ENCODE measurements around the gene RASGRP4.
"Not testable (repeated sequence)": the region's sequence is repeated elsewhere in the genome, so short reads cannot be mapped to it uniquely, and the experiment has no call there.

Gene RASGRP4

GRCh38 chr19:38412491-38412890 lies 13.5 kb downstream of the RASGRP4 start:
- no peak for DNase-seq

- DNase-seq: not testable (repeated sequence)
Measured at GRCh38 chr19:38411898-38412297, 14.1 kb downstream of the RASGRP4 start.

GRCh38 chr19:38411041-38411712 lies 14.8 kb downstream of the RASGRP4 start:
- DNase-seq: no peak

GRCh38 chr19:38410407-38410806 lies 15.6 kb downstream of the RASGRP4 start:
- DNase-seq: not testable (repeated sequence)

GRCh38 chr19:38409631-38410133 lies 16.3 kb downstream of the RASGRP4 start:
- DNase-seq: no peak

GRCh38 chr19:38405276-38405675 lies 20.7 kb downstream of the RASGRP4 start:
- no peak for DNase-seq

GRCh38 chr19:38404858-38405257 lies 21.2 kb downstream of the RASGRP4 start:
- DNase-seq: no peak

- peak; percentile 92 to 95 for DNase-seq
Measured at GRCh38 chr19:38402967-38403674, 22.9 kb downstream of the RASGRP4 start, which contains the start of gene FAM98C. Gene FAM98C, plus strand, starts transcription at chr19:38403093. Its CDS starts 61 bp downstream, at chr19:38403154.

- DNase-seq: no peak
Measured at GRCh38 chr19:38402623-38402966, 23.4 kb downstream of the RASGRP4 start.

- DNase-seq: no peak
Measured at GRCh38 chr19:38401148-38401547, 24.9 kb downstream of the RASGRP4 start.

- no peak for DNase-seq
Measured at GRCh38 chr19:38400361-38400760, 25.7 kb downstream of the RASGRP4 start.

- no peak for DNase-seq
Measured at GRCh38 chr19:38399537-38399936, 26.5 kb downstream of the RASGRP4 start.

- DNase-seq: no peak
Measured at GRCh38 chr19:38399081-38399480, 26.9 kb downstream of the RASGRP4 start.

- DNase-seq: no peak
Measured at GRCh38 chr19:38395381-38396114, 30.5 kb downstream of the RASGRP4 start.

- DNase-seq: no peak
Measured at GRCh38 chr19:38394488-38394887, 31.5 kb downstream of the RASGRP4 start.

- DNase-seq: no peak
Measured at GRCh38 chr19:38392707-38393308, 33.2 kb downstream of the RASGRP4 start.

GRCh38 chr19:38391911-38392464 lies 34.0 kb downstream of the RASGRP4 start:
- no peak for DNase-seq

- DNase-seq: no peak
Measured at GRCh38 chr19:38389957-38390924, 35.8 kb downstream of the RASGRP4 start.

- DNase-seq: no peak
Measured at GRCh38 chr19:38389101-38389925, 36.7 kb downstream of the RASGRP4 start.

GRCh38 chr19:38388349-38389100 lies 37.5 kb downstream of the RASGRP4 start, which contains the start of gene SPRED3:
Gene SPRED3, plus strand, starts transcription at chr19:38388697. Its CDS starts 1,606 bp downstream, at chr19:38390303.
- DNase-seq: no peak

Data from AML-193 (cell line).